Loucy (cell line): ENCODE results near the gene MAP3K8.

Experiments
- EZH2phosphoT487 ChIP-seq: fragments of 200-600 bp; IDR thresholded peaks from 2 replicates; pipeline ENCODE4 v1.6.1; 2018; ENCODE audit warnings: antibody characterized with exemption, mild to moderate bottlenecking, moderate library complexity, borderline replicate concordance
- TF ChIP-seq, protein P1 (sequence below): fragments of 200-600 bp; sonication (generic); conservative IDR thresholded peaks from 2 replicates; pipeline ENCODE4 v1.5.1; 2014; ENCODE audit warnings: mild to moderate bottlenecking, antibody characterized with exemption, low read length

DNA sequence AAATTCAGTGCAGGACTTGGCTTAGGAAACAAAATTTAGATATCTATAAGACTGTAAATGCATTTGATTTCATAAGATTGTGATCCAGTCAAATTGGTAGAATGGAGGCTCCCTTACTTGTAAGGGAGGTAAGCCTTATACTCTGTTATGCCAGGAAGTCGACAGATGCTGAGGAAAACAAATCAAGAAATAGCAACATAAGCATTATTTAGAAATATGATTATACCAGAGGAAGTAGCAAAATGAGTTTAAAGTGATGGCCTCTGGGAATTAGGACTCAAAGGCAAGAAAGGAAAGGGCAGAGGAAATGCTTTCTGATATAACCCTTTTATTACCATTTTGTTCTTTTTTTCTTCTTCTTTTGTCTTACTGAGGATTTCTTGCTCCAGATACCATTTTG, 44.4 kb upstream of the MAP3K8 start:
- TF ChIP-seq, protein P1, sequence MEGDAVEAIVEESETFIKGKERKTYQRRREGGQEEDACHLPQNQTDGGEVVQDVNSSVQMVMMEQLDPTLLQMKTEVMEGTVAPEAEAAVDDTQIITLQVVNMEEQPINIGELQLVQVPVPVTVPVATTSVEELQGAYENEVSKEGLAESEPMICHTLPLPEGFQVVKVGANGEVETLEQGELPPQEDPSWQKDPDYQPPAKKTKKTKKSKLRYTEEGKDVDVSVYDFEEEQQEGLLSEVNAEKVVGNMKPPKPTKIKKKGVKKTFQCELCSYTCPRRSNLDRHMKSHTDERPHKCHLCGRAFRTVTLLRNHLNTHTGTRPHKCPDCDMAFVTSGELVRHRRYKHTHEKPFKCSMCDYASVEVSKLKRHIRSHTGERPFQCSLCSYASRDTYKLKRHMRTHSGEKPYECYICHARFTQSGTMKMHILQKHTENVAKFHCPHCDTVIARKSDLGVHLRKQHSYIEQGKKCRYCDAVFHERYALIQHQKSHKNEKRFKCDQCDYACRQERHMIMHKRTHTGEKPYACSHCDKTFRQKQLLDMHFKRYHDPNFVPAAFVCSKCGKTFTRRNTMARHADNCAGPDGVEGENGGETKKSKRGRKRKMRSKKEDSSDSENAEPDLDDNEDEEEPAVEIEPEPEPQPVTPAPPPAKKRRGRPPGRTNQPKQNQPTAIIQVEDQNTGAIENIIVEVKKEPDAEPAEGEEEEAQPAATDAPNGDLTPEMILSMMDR: no peak
- no peak for TF ChIP-seq EZH2phosphoT487
